ENCODE results near the gene AK1. TPM values are rescaled to one million over a fixed set of nuclear protein-coding genes. Genes with fewer than 3 reads are reported as not detected.

AK1 gene
- total RNA-seq, 1 experiment from 2014 or later, result 31.6 TPM

- no peak overlapping the region for H3T11ph ChIP-seq (ENCODE audit: low read length)
- no peak overlapping the region for H2AFZ ChIP-seq (ENCODE audit: low read length)
- H2BK120ac ChIP-seq (ENCODE audit: low read depth, low read length, poor library complexity, severe bottlenecking), result no peak overlapping the region
- no peak overlapping the region for H3K27ac ChIP-seq (ENCODE audit: insufficient read length, low read depth, low read length)
- no peak overlapping the region for H3K56ac ChIP-seq (ENCODE audit: insufficient read length, low read depth, low read length)
- no peaks in the 10 kb centered on the region for H4K20me1 ChIP-seq (ENCODE audit: control insufficient read depth, insufficient read depth, insufficient read length)
- no peak overlapping the region for H4K8ac ChIP-seq (replicated peaks; ENCODE audit: insufficient read length, low read depth, low read length)
- H3K4ac ChIP-seq (ENCODE audit: low read depth, low read length), result no peak overlapping the region
- no peak overlapping the region for H4K5ac ChIP-seq (ENCODE audit: insufficient read length, low read depth, low read length)
- no peak overlapping the region for H2BK12ac ChIP-seq (ENCODE audit: insufficient read length, low read depth, low read length)
- Mint-ChIP-seq H3K27ac (peak overlapping the region in 1 of 3 experiments; percentile 95; a peak in 2 of 7 replicates), H3K4me1 (peaks cover 6 to 14% of the 10 kb centered on the region in 2 experiments), H3K4me3 (no peak overlapping the region), H3K36me3 (ENCODE audit: insufficient read depth in 1 of 3, low read depth in 3 of 3) (no peaks in the 10 kb centered on the region), H3K9me3 (no peaks in the 10 kb centered on the region), H3K27me3 (ENCODE audit: low read depth) (no peaks in the 10 kb centered on the region; the same call in none of the 2 replicates)
- H2AK5ac ChIP-seq (ENCODE audit: insufficient read length, low read length), result no peak overlapping the region
- peaks cover 3% of the 10 kb centered on the region for H3K23me2 ChIP-seq (ENCODE audit: insufficient read length, low read depth, low read length, poor library complexity, severe bottlenecking)
- no peak overlapping the region for H2BK15ac ChIP-seq (ENCODE audit: low read depth, low read length)
- H3K18ac ChIP-seq (ENCODE audit: insufficient read length, low read depth, low read length), result no peak overlapping the region
- TF ChIP-seq CTCF (conservative IDR thresholded peaks at IDR 0.05), result no peak
- H3K23ac ChIP-seq (ENCODE audit: insufficient read length, low read depth, low read length), result no peak overlapping the region
- H3K79me2 ChIP-seq (ENCODE audit: insufficient read depth, low read length), result no peaks in the 10 kb centered on the region
- H2BK20ac ChIP-seq (ENCODE audit: low read depth, low read length, poor library complexity, severe bottlenecking), result no peak overlapping the region
- H2BK5ac ChIP-seq (ENCODE audit: insufficient read length, low read length), result no peak overlapping the region
- no peak overlapping the region; the same call in 1 of the 2 replicates for H3K14ac ChIP-seq (ENCODE audit: insufficient read depth, low read length)
- H3K9ac ChIP-seq (ENCODE audit: extremely low read depth, insufficient read length, low read length), result no peak overlapping the region
- no peaks in the 10 kb centered on the region for H3K4me1 ChIP-seq (ENCODE audit: insufficient read depth, low read length)
- WGBS (ENCODE audit: extremely low coverage, insufficient read length, low lambda C conversion rate), result no CpG with 5 or more reads among the region's 12 CpGs
- no peak overlapping the region for H3K4me2 ChIP-seq (ENCODE audit: insufficient read depth, insufficient read length, low read length)
- H3K79me1 ChIP-seq (ENCODE audit: insufficient read depth, low read depth, low read length, poor library complexity, severe bottlenecking), result no peaks in the 10 kb centered on the region
- no peaks in the 10 kb centered on the region for H3K9me3 ChIP-seq (ENCODE audit: control insufficient read depth, low read depth, low read length)
- no peaks in the 10 kb centered on the region for H3K27me3 ChIP-seq (ENCODE audit: insufficient read depth, low read length)
- H4K91ac ChIP-seq (ENCODE audit: insufficient read length, low read depth, low read length), result no peak overlapping the region
- DNase-seq, result no peak
These were observed 19.4 kb downstream of the AK1 start for GRCh38 chr9:127858041-127858512.

Data from H9 (cell line).